Stimulated activated CD8-positive, alpha-beta memory T cell treated with anti-CD3 and anti-CD28 coated beads, Interleukin-4, amount 100 ng/mL, for 4 hours (primary cell): ENCODE measurements around the gene FOLR1.

ENCODE experiments used
- DNase-seq, 2 donors: peaks; one replicate each; pipeline ENCODE4 v3.0.0-alpha.2; 2020; ENCODE audit warnings: low read depth in 2 of 2, low spot score in 1 of 2

Gene FOLR1

GRCh38 chr11:72222907-72223614, 31.1 kb downstream of the FOLR1 start:
- DNase-seq: peak; percentile 75 to 88

- DNase-seq: peak in 1 of 2 donors; percentile 27
Measured at GRCh38 chr11:72223615-72224563, 31.9 kb downstream of the FOLR1 start.

GRCh38 chr11:72224564-72225410, 32.8 kb downstream of the FOLR1 start, which contains the start of gene INPPL1:
INPPL1 (plus strand) TSS chr11:72224767; CDS start chr11:72224985, 218 bp downstream.
- DNase-seq: no peak

GRCh38 chr11:72225411-72225951, 33.5 kb downstream of the FOLR1 start:
- DNase-seq: no peak

GRCh38 chr11:72226701-72227100, 34.8 kb downstream of the FOLR1 start:
- DNase-seq: no peak

GRCh38 chr11:72227316-72228228, 35.6 kb downstream of the FOLR1 start:
- DNase-seq: no peak

- no peak for DNase-seq
Measured at GRCh38 chr11:72228229-72228843, 36.4 kb downstream of the FOLR1 start.

- DNase-seq: no peak
Measured at GRCh38 chr11:72228844-72229231, 36.9 kb downstream of the FOLR1 start.

- no peak for DNase-seq
Measured at GRCh38 chr11:72229336-72229924, 37.5 kb downstream of the FOLR1 start.

GRCh38 chr11:72229925-72230763, 38.2 kb downstream of the FOLR1 start:
- no peak for DNase-seq

- DNase-seq: no peak
Measured at GRCh38 chr11:72230764-72231365, 38.9 kb downstream of the FOLR1 start.

GRCh38 chr11:72231396-72232259, 39.7 kb downstream of the FOLR1 start:
- DNase-seq: no peak

- DNase-seq: no peak
Measured at GRCh38 chr11:72232260-72233055, 40.5 kb downstream of the FOLR1 start.

GRCh38 chr11:72233056-72233772, 41.3 kb downstream of the FOLR1 start:
- DNase-seq: no peak

GRCh38 chr11:72233773-72234513, 42.0 kb downstream of the FOLR1 start:
- no peak for DNase-seq
